ENCODE measurements around the gene OSBPL8.

DNA sequence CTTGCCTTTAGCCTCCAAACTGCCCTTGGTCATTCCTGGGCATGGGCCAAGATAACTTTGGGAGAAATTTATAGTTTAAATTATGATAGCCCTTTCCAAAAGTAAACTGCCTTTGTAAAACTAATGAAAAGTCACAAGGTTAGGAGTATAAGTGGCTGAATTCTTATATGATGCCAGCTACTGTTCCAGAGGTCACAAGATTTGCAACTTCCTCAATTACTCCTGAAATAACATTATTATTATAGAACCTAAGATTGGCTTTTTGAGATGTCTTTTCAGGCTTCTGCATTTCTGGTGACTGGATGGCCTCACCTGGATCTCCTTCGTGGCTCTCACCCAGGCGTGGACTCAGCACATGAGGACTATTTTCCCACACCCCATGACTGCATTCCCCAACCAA, 55.0 kb downstream of the OSBPL8 start:
- TF ChIP-seq, protein P1, sequence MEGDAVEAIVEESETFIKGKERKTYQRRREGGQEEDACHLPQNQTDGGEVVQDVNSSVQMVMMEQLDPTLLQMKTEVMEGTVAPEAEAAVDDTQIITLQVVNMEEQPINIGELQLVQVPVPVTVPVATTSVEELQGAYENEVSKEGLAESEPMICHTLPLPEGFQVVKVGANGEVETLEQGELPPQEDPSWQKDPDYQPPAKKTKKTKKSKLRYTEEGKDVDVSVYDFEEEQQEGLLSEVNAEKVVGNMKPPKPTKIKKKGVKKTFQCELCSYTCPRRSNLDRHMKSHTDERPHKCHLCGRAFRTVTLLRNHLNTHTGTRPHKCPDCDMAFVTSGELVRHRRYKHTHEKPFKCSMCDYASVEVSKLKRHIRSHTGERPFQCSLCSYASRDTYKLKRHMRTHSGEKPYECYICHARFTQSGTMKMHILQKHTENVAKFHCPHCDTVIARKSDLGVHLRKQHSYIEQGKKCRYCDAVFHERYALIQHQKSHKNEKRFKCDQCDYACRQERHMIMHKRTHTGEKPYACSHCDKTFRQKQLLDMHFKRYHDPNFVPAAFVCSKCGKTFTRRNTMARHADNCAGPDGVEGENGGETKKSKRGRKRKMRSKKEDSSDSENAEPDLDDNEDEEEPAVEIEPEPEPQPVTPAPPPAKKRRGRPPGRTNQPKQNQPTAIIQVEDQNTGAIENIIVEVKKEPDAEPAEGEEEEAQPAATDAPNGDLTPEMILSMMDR (IDR thresholded peaks at IDR 0.05): no peak
- no peak for TF ChIP-seq ZFX (IDR thresholded peaks at IDR 0.05; ENCODE audit: borderline replicate concordance)

Measured in 22Rv1 (cell line).